GM10266 (cell line): ENCODE data around the gene RPTOR.

Experiments
- DNase-seq: peaks from one replicate; pipeline ENCODE4 v3.0.0; 2012; ENCODE audit errors: extremely low spot score
- CTCF ChIP-seq: IDR thresholded peaks from 2 replicates; pipeline ENCODE4 v1.5.1; 2012; ENCODE audit warnings: mild to moderate bottlenecking, low read depth; ENCODE audit not compliant: control insufficient read depth, insufficient read depth; ENCODE audit errors: missing control alignments

The RPTOR gene

GRCh38 chr17:80819422-80820164, 275.0 kb downstream of the RPTOR start:
- no peak for DNase-seq

GRCh38 chr17:80820331-80820730, 275.7 kb downstream of the RPTOR start:
- TF ChIP-seq CTCF, result no peak
- DNase-seq, result no peak

More at GRCh38 chr17:80819422-80820164, 275.0 kb downstream of the RPTOR start:
- TF ChIP-seq CTCF, result no peak

- TF ChIP-seq CTCF, result no peak
Measured at GRCh38 chr17:80821546-80821945, 276.9 kb downstream of the RPTOR start.

GRCh38 chr17:80822021-80822699, 277.5 kb downstream of the RPTOR start:
- no peak for DNase-seq
- TF ChIP-seq CTCF, result no peak

More at GRCh38 chr17:80821546-80821945, 276.9 kb downstream of the RPTOR start:
- no peak for DNase-seq

- TF ChIP-seq CTCF, result no peak
- no peak for DNase-seq
Measured at GRCh38 chr17:80822700-80823410, 278.2 kb downstream of the RPTOR start.

GRCh38 chr17:80824549-80825470, 280.2 kb downstream of the RPTOR start:
- no peak for TF ChIP-seq CTCF
- no peak for DNase-seq
